HepG2 (cell line): ENCODE results near the gene RLN3. TPM values are rescaled to one million over a fixed set of nuclear protein-coding genes. Genes with fewer than 3 reads are reported as not detected.
"Not testable (repeated sequence)": the region's sequence is repeated elsewhere in the genome, so short reads cannot be mapped to it uniquely, and the experiment has no call there.

Experiments used
- ATAC-seq: fragments of 200-7000 bp; cut with Tn5 transposase; 3 replicates; pipeline ENCODE4 v1.9.1; 2020; ENCODE audit warnings: mild to moderate bottlenecking, moderate library complexity
- BruUV-seq: library from RNA; stranded (reverse); fragments of 400-500 nt; replicated peaks from 2 replicates; lab custom pipeline; 2021; lab: Mats Ljungman, UMichigan
- CTCF ChIA-PET: fragments of 300-600 bp; formaldehyde crosslinking; extraction: SDS; loops from one replicate; lab custom pipeline; 2021; ENCODE audit warnings: low total read pairs, inconsistent platforms, low intra/inter-chr PET ratio; lab: Yijun Ruan, JAX
- POLR2A ChIA-PET: fragments of 350-600 bp; sonication (Branson Sonifier 250); formaldehyde crosslinking; loops from one replicate; lab custom pipeline; 2020; ENCODE audit warnings: antibody characterized with exemption, inconsistent platforms; lab: Yijun Ruan, JAX
- DNase-seq: peaks from one replicate; pipeline ENCODE4 v3.0.0-alpha.2; 2015; ENCODE audit warnings: low spot score
- FAIRE-seq: peaks from 3 replicates; lab custom pipeline; 2011; peaks lifted over from hg19 to GRCh38; lab: Jason Lieb, UNC
- H2AFZ ChIP-seq: one replicate; pipeline ENCODE4 v1.6.1; 2011; ENCODE audit warnings: low read length, inconsistent platforms
- H3K27ac ChIP-seq: fragments of 300-600 bp; 3 replicates; pipeline ENCODE4 v1.8.0; 2011; ENCODE audit warnings: mixed run types, mild to moderate bottlenecking, mixed read lengths, low read length, inconsistent platforms; ENCODE audit not compliant: insufficient read depth; ENCODE audit errors: extremely low read length
- H3K27me3 ChIP-seq, 2 experiments: fragments of 200-600 bp in 1 of 2; 2 replicates in 1 of 2; 3 replicates in 1 of 2; pipeline versions ENCODE4 v1.6.0 to v1.8.0; 2011; ENCODE audit warnings: low read length in 2 of 2, mild to moderate bottlenecking in 2 of 2, moderate library complexity in 2 of 2, inconsistent platforms in 1 of 2; ENCODE audit not compliant: insufficient read depth in 2 of 2, control insufficient read depth in 1 of 2
- H3K36me3 ChIP-seq, 2 experiments: fragments of 200-600 bp in 1 of 2; replicated peaks in 1 of 2; 2 replicates in 1 of 2; 3 replicates in 1 of 2; pipeline versions ENCODE4 v1.5.1 to v1.8.0; 2011; ENCODE audit warnings: low read length in 2 of 2, inconsistent platforms in 1 of 2; ENCODE audit not compliant: insufficient read depth in 2 of 2, control insufficient read depth in 1 of 2
- H3K4me1 ChIP-seq: 2 replicates; pipeline ENCODE4 v1.5.1; 2012; ENCODE audit warnings: low read length, inconsistent platforms; ENCODE audit not compliant: insufficient read depth
- H3K4me2 ChIP-seq: 2 replicates; pipeline ENCODE4 v1.6.0; 2011; ENCODE audit warnings: low read depth, low read length, inconsistent platforms
- H3K4me3 ChIP-seq, 3 experiments: fragments of 200-600 bp in 1 of 3; sonication (generic), shearing (Covaris generic) in 1 of 3; replicated peaks in 1 of 3; 2 replicates each; pipeline ENCODE4 v1.5.1; 2011 to 2016; ENCODE audit warnings: low read length in 3 of 3, inconsistent platforms in 2 of 3, low read depth in 2 of 3, mild to moderate bottlenecking in 2 of 3, control low read depth in 1 of 3, mixed read lengths in 1 of 3; ENCODE audit not compliant: insufficient read depth in 1 of 3
- H3K79me2 ChIP-seq: one replicate; pipeline ENCODE4 v1.6.1; 2011; ENCODE audit warnings: low read length, inconsistent platforms; ENCODE audit not compliant: insufficient read depth
- H3K9ac ChIP-seq: 2 replicates; pipeline ENCODE4 v1.6.0; 2011; ENCODE audit warnings: mild to moderate bottlenecking, low read depth, low read length, inconsistent platforms; ENCODE audit not compliant: insufficient read depth
- H3K9me3 ChIP-seq: 2 replicates; pipeline ENCODE4 v1.5.1; 2012; ENCODE audit warnings: mild to moderate bottlenecking, low read length
- H4K20me1 ChIP-seq: 2 replicates; pipeline ENCODE4 v1.6.0; 2011; ENCODE audit warnings: inconsistent platforms, mild to moderate bottlenecking, low read length, moderate library complexity; ENCODE audit not compliant: insufficient read depth
- DPF2 ChIP-seq: sonication (generic); formaldehyde crosslinking; IDR thresholded peaks from 2 replicates; pipeline ENCODE4 v1.4.0; 2020; ENCODE audit warnings: mild to moderate bottlenecking, low read depth, missing genetic modification reagents, borderline replicate concordance
- HCFC1 ChIP-seq: fragments of 150-350 bp; IDR thresholded peaks from 2 replicates; pipeline ENCODE4 v1.6.1; 2014; ENCODE audit warnings: low read depth, low read length
- HIVEP1 ChIP-seq: sonication (generic); formaldehyde crosslinking; IDR thresholded peaks from 2 replicates; pipeline ENCODE4 v1.4.0; 2020; ENCODE audit warnings: mild to moderate bottlenecking, missing genetic modification reagents
- JUND ChIP-seq: sonication (generic); formaldehyde crosslinking; IDR thresholded peaks from 2 replicates; pipeline ENCODE4 v1.8.0; 2022; ENCODE audit warnings: mild to moderate bottlenecking, missing genetic modification reagents
- MEIS1 ChIP-seq: sonication (generic); formaldehyde crosslinking; IDR thresholded peaks from 2 replicates; pipeline ENCODE4 v1.9.0; 2021; ENCODE audit warnings: mild to moderate bottlenecking, missing genetic modification reagents, moderate library complexity, borderline replicate concordance
- MZF1 ChIP-seq: sonication (generic); formaldehyde crosslinking; IDR thresholded peaks from 2 replicates; pipeline ENCODE4 v1.8.1; 2023; ENCODE audit warnings: mild to moderate bottlenecking, missing genetic modification reagents, borderline replicate concordance
- POLR2A ChIP-seq, 2 experiments: IDR thresholded peaks; 2 replicates each; pipeline ENCODE4 v1.6.1; 2011; ENCODE audit warnings: low read depth in 2 of 2, low read length in 2 of 2, mild to moderate bottlenecking in 1 of 2, moderate library complexity in 1 of 2; ENCODE audit not compliant: insufficient read depth in 1 of 2
- RCOR2 ChIP-seq: IDR thresholded peaks from 2 replicates; pipeline ENCODE4 v1.6.1; 2016; ENCODE audit warnings: missing biosample characterization, missing genetic modification reagents
- XRCC5 ChIP-seq: fragments of 200-400 bp; formaldehyde crosslinking; optimal IDR thresholded peaks from 2 replicates; pipeline ENCODE3; 2017; ENCODE audit warnings: mild to moderate bottlenecking, low read length
- ZC3H4 ChIP-seq: sonication (generic); formaldehyde crosslinking; IDR thresholded peaks from 2 replicates; pipeline ENCODE4 v1.4.0; 2020; ENCODE audit warnings: missing genetic modification reagents, borderline replicate concordance
- ZFX ChIP-seq: sonication (generic); formaldehyde crosslinking; IDR thresholded peaks from 2 replicates; pipeline ENCODE4 v1.4.0; 2020; ENCODE audit warnings: mild to moderate bottlenecking, low read depth, missing genetic modification reagents, moderate library complexity
- ZNF431 ChIP-seq: sonication (generic); formaldehyde crosslinking; IDR thresholded peaks from 2 replicates; pipeline ENCODE4 v1.9.0; 2022; ENCODE audit warnings: missing genetic modification reagents, low read depth, mild to moderate bottlenecking, borderline replicate concordance
- ZSCAN30 ChIP-seq: sonication (generic); formaldehyde crosslinking; IDR thresholded peaks from 2 replicates; pipeline ENCODE4 v1.5.0; 2020; ENCODE audit warnings: mild to moderate bottlenecking, missing genetic modification reagents
- WGBS: methylation state at CpG from one replicate; pipeline ENCODE4 v1.1.6; 2017; ENCODE audit warnings: low lambda C conversion rate; 5-methylcytosine and 5-hydroxymethylcytosine counted together
- in situ Hi-C: cut with HindIII; loops from 2 replicates; pipeline ENCODE4 v1.10.0; 2017; ENCODE audit warnings: low pct_unique_long_range_greater_than_20kb; ENCODE audit not compliant: extremely low pct_ligation_motif_present
- intact Hi-C: fragments of 100-400 bp; cut with micrococcal nuclease; formaldehyde crosslinking; loops from one replicate; pipeline ENCODE4 v1.10.0; 2022; ENCODE audit not compliant: unreplicated experiment
- polyA plus RNA-seq, 8 experiments: library from polyadenylated mRNA; depleted of rRNA in 3 of 8; stranded (reverse) in 7 of 8; unstranded in 1 of 8; fragments of >200 nt; fragmentation: Illumina TruSeq in 4 of 8; extraction: Trizol in 4 of 8; gene quantifications; 2 replicates each; pipeline versions ENCODE4 v1.2.1 to v1.2.3, GENCODE V29; 2011 to 2016; ENCODE audit warnings: low read depth in 4 of 8, missing spikeins in 1 of 8, mixed read lengths in 1 of 8; ENCODE audit not compliant: insufficient read depth in 1 of 8
- total RNA-seq, 5 experiments: library from RNA; depleted of rRNA; stranded (reverse); fragments of >200 nt; fragmentation: Illumina TruSeq; extraction: Trizol; gene quantifications; 2 replicates each; pipeline ENCODE4 v1.2.3, GENCODE V29; 2016; ENCODE audit warnings: low read depth in 1 of 5
- TF ChIP-seq, protein P1 (sequence below): sonication (generic); formaldehyde crosslinking; IDR thresholded peaks from 2 replicates; pipeline ENCODE4 v1.4.0; 2020; ENCODE audit warnings: mild to moderate bottlenecking, missing genetic modification reagents
- TF ChIP-seq, protein P2 (sequence below): sonication (generic); formaldehyde crosslinking; IDR thresholded peaks from 2 replicates; pipeline ENCODE4 v1.5.0; 2020; ENCODE audit warnings: mild to moderate bottlenecking, missing genetic modification reagents, moderate library complexity

Gene RLN3
- total and polyA plus RNA-seq, 2 of the 13 experiments (the other 11 are each of a cell fraction or from before 2014, with no cell fraction given): not detected

DNA sequence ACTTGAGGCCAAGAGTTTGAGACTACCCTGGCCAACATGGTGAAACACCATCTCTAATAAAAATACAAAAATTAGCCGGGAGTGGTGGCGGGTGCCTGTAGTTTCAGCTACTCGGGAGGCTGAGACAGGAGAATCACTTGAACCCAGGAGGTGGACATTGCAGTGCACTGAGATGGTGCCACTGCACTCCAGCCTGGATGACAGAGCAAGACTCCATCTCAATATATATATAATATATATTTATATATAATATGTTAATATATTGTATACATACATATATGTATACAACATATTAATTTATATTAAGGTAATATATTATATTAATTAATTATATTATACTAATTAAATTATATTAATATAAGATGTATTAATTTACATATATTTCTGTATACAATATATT, 8.2 kb upstream of the RLN3 start:
- FAIRE-seq, H3K9ac ChIP-seq, H3K27ac ChIP-seq, H2AFZ ChIP-seq, DNase-seq, H3K79me2 ChIP-seq, H3K9me3 ChIP-seq, intact Hi-C loops, H3K27me3 ChIP-seq, in situ Hi-C loops, H3K4me2 ChIP-seq, CTCF ChIA-PET, H4K20me1 ChIP-seq, BruUV-seq, POLR2A ChIA-PET, H3K4me3 ChIP-seq, ATAC-seq, H3K36me3 ChIP-seq: not testable (repeated sequence)
- WGBS: 77% methylated on average over 3 of the region's 3 CpGs
- peaks cover 55% of the 10 kb centered on the region for H3K4me1 ChIP-seq

DNA sequence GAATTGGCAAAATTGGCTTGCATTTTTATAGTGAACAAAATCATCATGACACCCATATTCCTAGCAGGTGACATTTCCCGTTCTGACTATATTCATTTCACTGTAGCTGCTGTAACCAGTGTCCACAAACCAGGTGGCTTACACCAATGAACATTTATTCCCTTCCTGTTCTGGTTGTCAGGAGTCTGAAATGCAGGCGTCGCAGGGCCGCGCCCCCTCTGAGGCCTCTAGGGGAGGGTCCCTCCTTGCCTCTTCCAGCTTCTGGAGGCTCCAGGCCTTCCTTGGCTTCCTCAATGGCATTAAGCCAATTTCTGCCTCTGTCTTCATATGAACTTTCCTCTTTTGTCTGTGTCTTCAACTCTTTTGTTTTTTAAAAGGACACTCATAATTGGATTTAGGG, 6.5 kb upstream of the RLN3 start:
- WGBS: 53% methylated on average over 5 of the region's 5 CpGs
- DNase-seq: no peak
- peaks cover 46% of the 10 kb centered on the region for H3K4me1 ChIP-seq
- no TSS peak for BruUV-seq
- CTCF ChIA-PET: no interaction called here
- H2AFZ ChIP-seq: no peak overlapping the region
- in situ Hi-C loops (no loop called here), intact Hi-C loops (no loop called here)
- H4K20me1 ChIP-seq: no peaks in the 10 kb centered on the region
- H3K79me2 ChIP-seq: no peaks in the 10 kb centered on the region
- H3K27ac ChIP-seq: no peak overlapping the region
- no peak for FAIRE-seq
- H3K4me2 ChIP-seq: no peak overlapping the region
- TF ChIP-seq JUND (CRISPR knock-in tag): no peak
- no peak for TF ChIP-seq MEIS1 (CRISPR knock-in tag)
- TF ChIP-seq RCOR2: no peak
- TF ChIP-seq ZSCAN30 (CRISPR knock-in tag): no peak
- no peak for TF ChIP-seq DPF2 (CRISPR knock-in tag)
- TF ChIP-seq ZFX: no peak
- TF ChIP-seq, protein P1, sequence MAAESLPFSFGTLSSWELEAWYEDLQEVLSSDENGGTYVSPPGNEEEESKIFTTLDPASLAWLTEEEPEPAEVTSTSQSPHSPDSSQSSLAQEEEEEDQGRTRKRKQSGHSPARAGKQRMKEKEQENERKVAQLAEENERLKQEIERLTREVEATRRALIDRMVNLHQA (CRISPR knock-in tag): no peak
- TF ChIP-seq HIVEP1: no peak
- no peak for TF ChIP-seq MZF1 (CRISPR knock-in tag)
- TF ChIP-seq, protein P2, sequence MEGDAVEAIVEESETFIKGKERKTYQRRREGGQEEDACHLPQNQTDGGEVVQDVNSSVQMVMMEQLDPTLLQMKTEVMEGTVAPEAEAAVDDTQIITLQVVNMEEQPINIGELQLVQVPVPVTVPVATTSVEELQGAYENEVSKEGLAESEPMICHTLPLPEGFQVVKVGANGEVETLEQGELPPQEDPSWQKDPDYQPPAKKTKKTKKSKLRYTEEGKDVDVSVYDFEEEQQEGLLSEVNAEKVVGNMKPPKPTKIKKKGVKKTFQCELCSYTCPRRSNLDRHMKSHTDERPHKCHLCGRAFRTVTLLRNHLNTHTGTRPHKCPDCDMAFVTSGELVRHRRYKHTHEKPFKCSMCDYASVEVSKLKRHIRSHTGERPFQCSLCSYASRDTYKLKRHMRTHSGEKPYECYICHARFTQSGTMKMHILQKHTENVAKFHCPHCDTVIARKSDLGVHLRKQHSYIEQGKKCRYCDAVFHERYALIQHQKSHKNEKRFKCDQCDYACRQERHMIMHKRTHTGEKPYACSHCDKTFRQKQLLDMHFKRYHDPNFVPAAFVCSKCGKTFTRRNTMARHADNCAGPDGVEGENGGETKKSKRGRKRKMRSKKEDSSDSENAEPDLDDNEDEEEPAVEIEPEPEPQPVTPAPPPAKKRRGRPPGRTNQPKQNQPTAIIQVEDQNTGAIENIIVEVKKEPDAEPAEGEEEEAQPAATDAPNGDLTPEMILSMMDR: no peak
- TF ChIP-seq ZC3H4 (CRISPR knock-in tag): no peak
- no peak for TF ChIP-seq HCFC1
- TF ChIP-seq POLR2A (IDR thresholded peaks at IDR 0.05; ENCODE audit: insufficient read depth in 1 of 2, low read depth in 2 of 2, low read length in 2 of 2): no peak
- TF ChIP-seq XRCC5: no peak
- TF ChIP-seq ZNF431 (CRISPR knock-in tag): no peak
- no peaks in the 10 kb centered on the region for H3K9me3 ChIP-seq
- POLR2A ChIA-PET: no interaction called here
- ATAC-seq: no peak
- no peak overlapping the region for H3K4me3 ChIP-seq
- no peaks in the 10 kb centered on the region for H3K27me3 ChIP-seq
- no peaks in the 10 kb centered on the region for H3K36me3 ChIP-seq
- H3K9ac ChIP-seq: no peak overlapping the region
